ENCODE measurements around the gene RNF113B. TPM values are rescaled to one million over a fixed set of nuclear protein-coding genes. Genes with fewer than 3 reads are reported as not detected.

Gene RNF113B
- total and polyA plus RNA-seq, 12 donors: 0.15 to 0.27 TPM; not detected in 10

DNA sequence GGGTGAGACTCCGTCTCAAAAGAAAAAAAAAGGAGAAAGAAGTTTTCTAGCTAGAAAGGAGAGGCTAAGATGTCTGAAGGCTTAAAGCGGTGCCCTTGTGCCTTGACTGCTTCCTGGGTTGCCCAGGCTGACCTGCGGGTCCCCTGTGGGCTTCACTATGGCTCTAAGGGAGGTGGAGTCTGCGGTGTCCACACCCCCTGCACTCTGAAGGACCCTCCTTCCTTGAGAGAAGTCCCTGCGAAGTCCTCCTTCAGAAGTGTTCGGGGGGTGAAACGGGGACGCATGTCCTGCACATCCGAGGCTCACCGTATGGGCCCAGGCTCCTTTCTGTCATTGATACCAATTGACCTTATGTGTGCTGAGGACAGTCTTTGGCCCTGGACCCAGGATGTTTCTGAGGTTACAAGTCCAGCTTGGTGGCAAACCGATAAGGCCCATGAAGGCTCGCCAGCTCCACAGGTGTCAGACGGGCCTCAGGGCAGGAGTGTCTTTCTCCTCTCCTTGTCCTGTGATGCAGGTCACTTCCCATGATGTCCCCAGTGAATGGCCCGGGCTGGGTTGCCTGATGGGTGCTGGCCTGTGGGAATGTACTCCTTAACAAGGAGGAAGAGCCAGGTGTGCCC, 11.6 kb upstream of the RNF113B start:
- no peak for DNase-seq
- Histone ChIP-seq H3K4me1 (replicated peaks in 1 of 2) (peaks cover 27 to 42% of the 10 kb centered on the region in 2 donors), H3K27me3 (no peaks in the 10 kb centered on the region), H3K27ac (peak overlapping the region in 1 of 5 donors; percentile 24), H3K4me3 (no peak overlapping the region), H3K9me3 (replicated peaks in 1 of 3) (no peaks in the 10 kb centered on the region), H3K36me3 (replicated peaks in 1 of 2) (no peaks in the 10 kb centered on the region)
- TF ChIP-seq POLR2A (IDR thresholded peaks at IDR 0.05): no peak
- 82 to 95% (median 87%) methylated on average over 12 to 14 of the region's 14 CpGs for WGBS, 4 donors
- intact Hi-C loops (cut with DNase I): no loop called here

DNA sequence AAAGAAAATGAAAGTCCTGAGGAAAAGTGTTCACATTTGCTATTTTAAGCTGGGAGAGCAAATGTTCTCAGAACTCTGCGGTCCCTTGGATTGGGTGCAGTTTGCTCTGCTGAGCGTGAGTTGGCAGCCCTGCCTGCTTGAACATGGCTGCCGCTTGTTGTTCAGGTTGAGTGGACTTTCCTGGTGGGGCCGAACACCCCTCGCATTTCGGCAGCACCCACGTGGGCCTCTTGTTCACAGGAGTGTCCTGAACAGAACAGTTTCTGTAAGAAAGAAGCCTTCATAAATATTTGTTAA, 10.8 kb upstream of the RNF113B start:
- no peak overlapping the region for H3K4me3 ChIP-seq
- no peak for TF ChIP-seq POLR2A (IDR thresholded peaks at IDR 0.05)
- TF ChIP-seq, protein P1, sequence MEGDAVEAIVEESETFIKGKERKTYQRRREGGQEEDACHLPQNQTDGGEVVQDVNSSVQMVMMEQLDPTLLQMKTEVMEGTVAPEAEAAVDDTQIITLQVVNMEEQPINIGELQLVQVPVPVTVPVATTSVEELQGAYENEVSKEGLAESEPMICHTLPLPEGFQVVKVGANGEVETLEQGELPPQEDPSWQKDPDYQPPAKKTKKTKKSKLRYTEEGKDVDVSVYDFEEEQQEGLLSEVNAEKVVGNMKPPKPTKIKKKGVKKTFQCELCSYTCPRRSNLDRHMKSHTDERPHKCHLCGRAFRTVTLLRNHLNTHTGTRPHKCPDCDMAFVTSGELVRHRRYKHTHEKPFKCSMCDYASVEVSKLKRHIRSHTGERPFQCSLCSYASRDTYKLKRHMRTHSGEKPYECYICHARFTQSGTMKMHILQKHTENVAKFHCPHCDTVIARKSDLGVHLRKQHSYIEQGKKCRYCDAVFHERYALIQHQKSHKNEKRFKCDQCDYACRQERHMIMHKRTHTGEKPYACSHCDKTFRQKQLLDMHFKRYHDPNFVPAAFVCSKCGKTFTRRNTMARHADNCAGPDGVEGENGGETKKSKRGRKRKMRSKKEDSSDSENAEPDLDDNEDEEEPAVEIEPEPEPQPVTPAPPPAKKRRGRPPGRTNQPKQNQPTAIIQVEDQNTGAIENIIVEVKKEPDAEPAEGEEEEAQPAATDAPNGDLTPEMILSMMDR (IDR thresholded peaks at IDR 0.05): no peak
- peaks cover 27 to 43% of the 10 kb centered on the region in 2 donors for H3K4me1 ChIP-seq (replicated peaks in 1 of 2)
- WGBS, 4 donors: 76 to 91% (median 84%) methylated on average over 4 to 7 of the region's 7 CpGs
- intact Hi-C loops (cut with DNase I): no loop called here
- no peaks in the 10 kb centered on the region for H3K9me3 ChIP-seq (replicated peaks in 1 of 3)
- no peaks in the 10 kb centered on the region for H3K27me3 ChIP-seq
- peak overlapping the region in 1 of 5 donors; percentile 24 for H3K27ac ChIP-seq
- H3K36me3 ChIP-seq (replicated peaks in 1 of 2): no peaks in the 10 kb centered on the region
- no peak for DNase-seq

DNA sequence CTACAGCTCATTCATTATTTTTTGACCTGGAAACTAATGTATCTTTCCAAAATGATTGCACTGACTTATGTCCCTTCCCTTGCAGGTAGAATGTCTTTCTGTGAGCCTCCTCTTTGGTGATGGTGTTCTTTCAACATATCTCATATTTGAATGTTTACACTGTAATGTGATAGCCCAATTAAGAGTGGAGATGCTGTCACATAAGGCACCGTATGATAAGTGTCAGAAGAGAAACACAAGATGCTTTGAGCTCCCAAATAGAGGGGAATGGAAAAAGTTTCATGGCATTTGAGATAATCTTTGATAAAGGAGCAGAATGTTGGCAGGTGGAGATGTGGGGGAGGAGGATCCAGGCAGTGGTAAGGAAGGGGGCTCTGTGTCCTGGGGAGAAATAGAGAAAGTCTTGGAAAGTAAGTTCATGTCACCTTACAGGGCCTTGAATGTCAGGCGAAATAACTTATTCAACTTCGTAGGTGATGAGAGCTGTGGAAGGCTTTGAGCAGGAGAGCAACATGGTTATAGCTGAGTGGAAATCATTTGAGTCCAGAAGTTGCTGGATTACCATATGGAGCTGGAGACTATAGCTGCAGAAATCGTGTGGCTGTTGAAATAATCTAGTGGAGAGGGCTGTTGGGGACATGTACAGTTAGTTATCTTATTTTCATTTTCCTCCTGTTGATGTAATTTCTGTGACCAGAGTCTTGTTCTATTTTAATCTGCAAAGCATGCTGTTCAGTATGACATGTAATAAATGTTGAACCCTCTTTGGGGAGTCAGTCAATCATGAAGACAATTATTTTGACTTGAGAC, 10.3 kb upstream of the RNF113B start:
- peaks cover 27 to 48% of the 10 kb centered on the region in 2 donors for H3K4me1 ChIP-seq (replicated peaks in 1 of 2)
- 49 to 60% (median 55%) methylated on average over 4 of the region's 4 CpGs for WGBS, 4 donors

DNA sequence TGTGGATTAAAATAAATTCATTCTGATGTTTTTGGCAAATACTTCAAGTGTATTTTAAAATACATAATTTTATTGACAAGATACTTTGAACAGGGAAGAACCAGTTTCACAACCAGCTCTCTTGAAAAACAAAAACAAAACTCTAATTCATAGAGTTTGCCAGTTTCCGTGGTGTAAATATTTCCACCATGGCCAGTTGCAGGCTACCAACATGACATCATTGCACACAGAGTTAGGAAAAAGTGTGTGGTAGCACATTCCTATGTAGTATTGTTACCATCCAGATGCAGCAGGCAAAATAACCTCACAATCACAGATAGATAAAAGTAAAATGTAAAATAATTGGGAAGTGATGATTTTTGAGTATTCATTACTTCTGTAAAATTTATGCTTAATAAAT, 7.7 kb upstream of the RNF113B start:
- Histone ChIP-seq H3K27me3 (no peaks in the 10 kb centered on the region), H3K9me3 (replicated peaks in 1 of 3) (no peaks in the 10 kb centered on the region), H3K27ac (no peak overlapping the region), H3K4me3 (no peak overlapping the region), H3K36me3 (replicated peaks in 1 of 2) (no peaks in the 10 kb centered on the region), H3K4me1 (replicated peaks in 1 of 2) (peaks cover 13 to 36% of the 10 kb centered on the region in 2 donors)
- intact Hi-C loops (cut with DNase I): no loop called here
- no peak for TF ChIP-seq POLR2A (IDR thresholded peaks at IDR 0.05)
- TF ChIP-seq, protein P1 (IDR thresholded peaks at IDR 0.05): no peak
- 80 to 92% (median 85%) methylated on average over 1 of the region's 1 CpG for WGBS, 4 donors
- no peak for DNase-seq

More for the DNA sequence above, 10.3 kb upstream of the RNF113B start:
- intact Hi-C loops (cut with DNase I): no loop called here
- no peak for DNase-seq
- Histone ChIP-seq H3K27me3 (no peaks in the 10 kb centered on the region), H3K4me3 (no peak overlapping the region), H3K27ac (peak overlapping the region in 1 of 5 donors; percentile 24), H3K9me3 (replicated peaks in 1 of 3) (no peaks in the 10 kb centered on the region), H3K36me3 (replicated peaks in 1 of 2) (no peaks in the 10 kb centered on the region)
- TF ChIP-seq, protein P1 (IDR thresholded peaks at IDR 0.05): no peak
- no peak for TF ChIP-seq POLR2A (IDR thresholded peaks at IDR 0.05)

Measured in adrenal gland (tissue), 12 donors.